ENCODE data around the gene OTOGL.

OTOGL gene

GRCh38 chr12:80156306-80156705 is 57.0 kb downstream of the OTOGL start:
- no peak overlapping the region for H3K9ac ChIP-seq (ENCODE audit: low read depth, low read length)
- H3K4me1 ChIP-seq (ENCODE audit: insufficient read depth, low read length) = no peaks in the 10 kb centered on the region
- no peaks in the 10 kb centered on the region for H3K9me3 ChIP-seq (ENCODE audit: control insufficient read depth, insufficient read depth, low read length)
- H3K36me3 ChIP-seq (ENCODE audit: insufficient read depth, low read length) = no peaks in the 10 kb centered on the region

GRCh38 chr12:80157645-80158044 is 58.3 kb downstream of the OTOGL start:
- no peaks in the 10 kb centered on the region for H3K36me3 ChIP-seq (ENCODE audit: insufficient read depth, low read length)
- H3K4me1 ChIP-seq (ENCODE audit: insufficient read depth, low read length) = no peaks in the 10 kb centered on the region
- H3K9ac ChIP-seq (ENCODE audit: low read depth, low read length) = no peak overlapping the region
- no peaks in the 10 kb centered on the region for H3K9me3 ChIP-seq (ENCODE audit: control insufficient read depth, insufficient read depth, low read length)

GRCh38 chr12:80161612-80162011 is 62.3 kb downstream of the OTOGL start:
- Histone ChIP-seq H3K9ac (ENCODE audit: low read depth, low read length) (no peak overlapping the region), H3K4me1 (ENCODE audit: insufficient read depth, low read length) (no peaks in the 10 kb centered on the region), H3K9me3 (ENCODE audit: control insufficient read depth, insufficient read depth, low read length) (no peaks in the 10 kb centered on the region), H3K36me3 (ENCODE audit: insufficient read depth, low read length) (no peaks in the 10 kb centered on the region)

GRCh38 chr12:80162177-80162576 is 62.8 kb downstream of the OTOGL start:
- Histone ChIP-seq H3K9me3 (ENCODE audit: control insufficient read depth, insufficient read depth, low read length) (no peaks in the 10 kb centered on the region), H3K36me3 (ENCODE audit: insufficient read depth, low read length) (no peaks in the 10 kb centered on the region), H3K9ac (ENCODE audit: low read depth, low read length) (no peak overlapping the region), H3K4me1 (ENCODE audit: insufficient read depth, low read length) (no peaks in the 10 kb centered on the region)

- Histone ChIP-seq H3K36me3 (ENCODE audit: insufficient read depth, low read length) (no peaks in the 10 kb centered on the region), H3K4me1 (ENCODE audit: insufficient read depth, low read length) (no peaks in the 10 kb centered on the region), H3K9me3 (ENCODE audit: control insufficient read depth, insufficient read depth, low read length) (no peaks in the 10 kb centered on the region)
Measured at GRCh38 chr12:80165746-80166145, 66.4 kb downstream of the OTOGL start.

GRCh38 chr12:80166751-80167150 is 67.4 kb downstream of the OTOGL start:
- Histone ChIP-seq H3K4me1 (ENCODE audit: insufficient read depth, low read length) (no peaks in the 10 kb centered on the region), H3K9me3 (ENCODE audit: control insufficient read depth, insufficient read depth, low read length) (no peaks in the 10 kb centered on the region), H3K36me3 (ENCODE audit: insufficient read depth, low read length) (no peaks in the 10 kb centered on the region), H3K9ac (ENCODE audit: low read depth, low read length) (no peak overlapping the region)

More at GRCh38 chr12:80165746-80166145, 66.4 kb downstream of the OTOGL start:
- no peak overlapping the region for H3K9ac ChIP-seq (ENCODE audit: low read depth, low read length)

GRCh38 chr12:80168936-80169335 is 69.6 kb downstream of the OTOGL start:
- Histone ChIP-seq H3K4me1 (ENCODE audit: insufficient read depth, low read length) (no peaks in the 10 kb centered on the region), H3K9ac (ENCODE audit: low read depth, low read length) (no peak overlapping the region), H3K9me3 (ENCODE audit: control insufficient read depth, insufficient read depth, low read length) (no peaks in the 10 kb centered on the region), H3K36me3 (ENCODE audit: insufficient read depth, low read length) (no peaks in the 10 kb centered on the region)

GRCh38 chr12:80170915-80171314 is 71.6 kb downstream of the OTOGL start:
- Histone ChIP-seq H3K4me1 (ENCODE audit: insufficient read depth, low read length) (no peaks in the 10 kb centered on the region), H3K9me3 (ENCODE audit: control insufficient read depth, insufficient read depth, low read length) (no peaks in the 10 kb centered on the region), H3K36me3 (ENCODE audit: insufficient read depth, low read length) (no peaks in the 10 kb centered on the region), H3K9ac (ENCODE audit: low read depth, low read length) (no peak overlapping the region)

- Histone ChIP-seq H3K9ac (ENCODE audit: low read depth, low read length) (no peak overlapping the region), H3K9me3 (ENCODE audit: control insufficient read depth, insufficient read depth, low read length) (no peaks in the 10 kb centered on the region), H3K4me1 (ENCODE audit: insufficient read depth, low read length) (no peaks in the 10 kb centered on the region), H3K36me3 (ENCODE audit: insufficient read depth, low read length) (no peaks in the 10 kb centered on the region)
Measured at GRCh38 chr12:80173083-80173864, 73.9 kb downstream of the OTOGL start.

GRCh38 chr12:80175307-80175930 is 76.1 kb downstream of the OTOGL start:
- Histone ChIP-seq H3K4me1 (ENCODE audit: insufficient read depth, low read length) (no peaks in the 10 kb centered on the region), H3K9ac (ENCODE audit: low read depth, low read length) (no peak overlapping the region), H3K9me3 (ENCODE audit: control insufficient read depth, insufficient read depth, low read length) (no peaks in the 10 kb centered on the region), H3K36me3 (ENCODE audit: insufficient read depth, low read length) (no peaks in the 10 kb centered on the region)

- Histone ChIP-seq H3K36me3 (ENCODE audit: insufficient read depth, low read length) (no peaks in the 10 kb centered on the region), H3K9ac (ENCODE audit: low read depth, low read length) (no peak overlapping the region), H3K9me3 (ENCODE audit: control insufficient read depth, insufficient read depth, low read length) (no peaks in the 10 kb centered on the region), H3K4me1 (ENCODE audit: insufficient read depth, low read length) (no peaks in the 10 kb centered on the region)
Measured at GRCh38 chr12:80176706-80177105, 77.4 kb downstream of the OTOGL start.

- no peak overlapping the region for H3K9ac ChIP-seq (ENCODE audit: low read depth, low read length)
- H3K9me3 ChIP-seq (ENCODE audit: control insufficient read depth, insufficient read depth, low read length) = no peaks in the 10 kb centered on the region
- H3K4me1 ChIP-seq (ENCODE audit: insufficient read depth, low read length) = no peaks in the 10 kb centered on the region
- H3K36me3 ChIP-seq (ENCODE audit: insufficient read depth, low read length) = no peaks in the 10 kb centered on the region
Measured at GRCh38 chr12:80178846-80179245, 79.5 kb downstream of the OTOGL start.

GRCh38 chr12:80183939-80184338 is 84.6 kb downstream of the OTOGL start:
- peaks cover 10% of the 10 kb centered on the region; the same call in 1 of the 2 replicates for H3K4me1 ChIP-seq (ENCODE audit: insufficient read depth, low read length)
- H3K9ac ChIP-seq (ENCODE audit: low read depth, low read length) = no peak overlapping the region
- no peaks in the 10 kb centered on the region for H3K9me3 ChIP-seq (ENCODE audit: control insufficient read depth, insufficient read depth, low read length)
- no peaks in the 10 kb centered on the region for H3K36me3 ChIP-seq (ENCODE audit: insufficient read depth, low read length)

GRCh38 chr12:80184926-80185325 is 85.6 kb downstream of the OTOGL start:
- peaks cover 10% of the 10 kb centered on the region; the same call in 1 of the 2 replicates for H3K4me1 ChIP-seq (ENCODE audit: insufficient read depth, low read length)
- H3K9ac ChIP-seq (ENCODE audit: low read depth, low read length) = no peak overlapping the region
- H3K36me3 ChIP-seq (ENCODE audit: insufficient read depth, low read length) = no peaks in the 10 kb centered on the region

GRCh38 chr12:80186727-80187217 is 87.4 kb downstream of the OTOGL start:
- no peaks in the 10 kb centered on the region for H3K9me3 ChIP-seq (ENCODE audit: control insufficient read depth, insufficient read depth, low read length)
- no peak overlapping the region for H3K9ac ChIP-seq (ENCODE audit: low read depth, low read length)
- peaks cover 10% of the 10 kb centered on the region; the same call in 1 of the 2 replicates for H3K4me1 ChIP-seq (ENCODE audit: insufficient read depth, low read length)
- no peaks in the 10 kb centered on the region for H3K36me3 ChIP-seq (ENCODE audit: insufficient read depth, low read length)

More at GRCh38 chr12:80184926-80185325, 85.6 kb downstream of the OTOGL start:
- H3K9me3 ChIP-seq (ENCODE audit: control insufficient read depth, insufficient read depth, low read length) = no peaks in the 10 kb centered on the region
